GM12878 (cell line): ENCODE data around the gene CNTNAP5.

Experiments used
- CHD2 ChIP-seq: IDR thresholded peaks from 2 replicates; pipeline ENCODE4 v1.6.1; 2011; ENCODE audit warnings: low read depth, low read length, improper control_type of control experiment, borderline replicate concordance
- GABPA ChIP-seq: IDR thresholded peaks from 2 replicates; pipeline ENCODE4 v1.6.1; 2014; ENCODE audit warnings: antibody characterized with exemption, low read depth, mild to moderate bottlenecking, inconsistent platforms
- GATAD2B ChIP-seq: fragments of 450-650 bp; conservative IDR thresholded peaks from 2 replicates; pipeline ENCODE4 v1.6.1; 2017; ENCODE audit warnings: low read depth, mild to moderate bottlenecking, moderate library complexity
- POLR2A ChIP-seq: IDR thresholded peaks from 2 replicates; pipeline ENCODE4 v1.6.1; 2011; ENCODE audit warnings: low read depth, mild to moderate bottlenecking, low read length
- RELA ChIP-seq: fragments of 450-650 bp; IDR thresholded peaks from 2 replicates; pipeline ENCODE4 v1.8.0; 2014; ENCODE audit warnings: borderline replicate concordance; ENCODE audit not compliant: partially characterized antibody
- ZZZ3 ChIP-seq: IDR thresholded peaks from 2 replicates; pipeline ENCODE4 v1.6.1; 2011; ENCODE audit warnings: low read depth; ENCODE audit not compliant: control insufficient read depth, insufficient read length
- TF ChIP-seq, protein P1 (sequence below): IDR thresholded peaks from 2 replicates; pipeline ENCODE4 v1.6.1; 2012; ENCODE audit warnings: low read depth, low read length, improper control_type of control experiment
- TF ChIP-seq, protein P2 (sequence below), 3 experiments: IDR thresholded peaks in 2 of 3; conservative IDR thresholded peaks in 1 of 3; 2 replicates each; pipeline ENCODE4 v1.5.1; 2011; ENCODE audit warnings: low read depth in 3 of 3, low read length in 3 of 3, mild to moderate bottlenecking in 3 of 3, control low read depth in 2 of 3, moderate library complexity in 2 of 3, inconsistent platforms in 1 of 3, mixed read lengths in 1 of 3; ENCODE audit not compliant: control insufficient read depth in 2 of 3, insufficient read depth in 1 of 3; ENCODE audit errors: extremely low read depth in 1 of 3
- TF ChIP-seq, protein P3 (sequence below): IDR thresholded peaks from 2 replicates; pipeline ENCODE4 v1.6.1; 2011; ENCODE audit warnings: borderline replicate concordance, low read depth, mild to moderate bottlenecking, moderate library complexity, mixed read lengths, low read length; ENCODE audit not compliant: insufficient read depth; ENCODE audit errors: extremely low read length

DNA sequence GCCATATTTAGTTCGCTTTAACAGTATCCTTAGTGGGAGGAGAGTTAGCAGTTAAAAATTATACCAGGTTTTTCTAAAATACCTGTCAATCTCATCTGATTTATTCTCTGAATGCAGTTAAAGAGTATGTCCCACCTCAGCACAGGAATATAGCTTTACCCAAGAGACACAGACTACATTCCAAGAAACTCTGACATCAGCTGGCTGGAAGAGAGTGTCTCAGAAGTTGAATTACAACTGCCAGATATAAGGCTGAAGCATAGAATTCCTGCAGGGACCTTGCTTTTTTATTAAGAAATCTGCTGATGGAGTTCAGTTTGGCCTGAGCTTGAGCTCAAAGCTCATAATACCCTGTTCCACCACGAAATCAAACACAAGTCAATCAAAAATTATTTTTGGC, 25.4 kb upstream of the CNTNAP5 start:
- TF ChIP-seq CHD2: no peak
- TF ChIP-seq, protein P1, sequence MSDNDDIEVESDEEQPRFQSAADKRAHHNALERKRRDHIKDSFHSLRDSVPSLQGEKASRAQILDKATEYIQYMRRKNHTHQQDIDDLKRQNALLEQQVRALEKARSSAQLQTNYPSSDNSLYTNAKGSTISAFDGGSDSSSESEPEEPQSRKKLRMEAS: no peak
- no peak for TF ChIP-seq GATAD2B
- no peak for TF ChIP-seq POLR2A
- TF ChIP-seq, protein P2, sequence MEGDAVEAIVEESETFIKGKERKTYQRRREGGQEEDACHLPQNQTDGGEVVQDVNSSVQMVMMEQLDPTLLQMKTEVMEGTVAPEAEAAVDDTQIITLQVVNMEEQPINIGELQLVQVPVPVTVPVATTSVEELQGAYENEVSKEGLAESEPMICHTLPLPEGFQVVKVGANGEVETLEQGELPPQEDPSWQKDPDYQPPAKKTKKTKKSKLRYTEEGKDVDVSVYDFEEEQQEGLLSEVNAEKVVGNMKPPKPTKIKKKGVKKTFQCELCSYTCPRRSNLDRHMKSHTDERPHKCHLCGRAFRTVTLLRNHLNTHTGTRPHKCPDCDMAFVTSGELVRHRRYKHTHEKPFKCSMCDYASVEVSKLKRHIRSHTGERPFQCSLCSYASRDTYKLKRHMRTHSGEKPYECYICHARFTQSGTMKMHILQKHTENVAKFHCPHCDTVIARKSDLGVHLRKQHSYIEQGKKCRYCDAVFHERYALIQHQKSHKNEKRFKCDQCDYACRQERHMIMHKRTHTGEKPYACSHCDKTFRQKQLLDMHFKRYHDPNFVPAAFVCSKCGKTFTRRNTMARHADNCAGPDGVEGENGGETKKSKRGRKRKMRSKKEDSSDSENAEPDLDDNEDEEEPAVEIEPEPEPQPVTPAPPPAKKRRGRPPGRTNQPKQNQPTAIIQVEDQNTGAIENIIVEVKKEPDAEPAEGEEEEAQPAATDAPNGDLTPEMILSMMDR (IDR thresholded peaks at IDR 0.05 in 2 of 3, conservative IDR thresholded peaks at IDR 0.05 in 1 of 3; ENCODE audit: control insufficient read depth in 2 of 3, extremely low read depth in 1 of 3, insufficient read depth in 1 of 3, low read depth in 3 of 3, low read length in 3 of 3): no peak
- TF ChIP-seq RELA: no peak
- no peak for TF ChIP-seq GABPA
- TF ChIP-seq, protein P3, sequence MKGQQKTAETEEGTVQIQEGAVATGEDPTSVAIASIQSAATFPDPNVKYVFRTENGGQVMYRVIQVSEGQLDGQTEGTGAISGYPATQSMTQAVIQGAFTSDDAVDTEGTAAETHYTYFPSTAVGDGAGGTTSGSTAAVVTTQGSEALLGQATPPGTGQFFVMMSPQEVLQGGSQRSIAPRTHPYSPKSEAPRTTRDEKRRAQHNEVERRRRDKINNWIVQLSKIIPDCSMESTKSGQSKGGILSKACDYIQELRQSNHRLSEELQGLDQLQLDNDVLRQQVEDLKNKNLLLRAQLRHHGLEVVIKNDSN: no peak
- TF ChIP-seq ZZZ3: no peak
